NCI-H82 (cell line): ENCODE measurements around the gene RNF112.
A peak's percentile ranks its signal among the peaks of the same experiment; 100 is the strongest.
"Not testable (repeated sequence)": the region's sequence is repeated elsewhere in the genome, so short reads cannot be mapped to it uniquely, and the experiment has no call there.

Source experiments
- DNase-seq: peaks from one replicate; lab custom pipeline; 2025; lab: John Stamatoyannopoulos, UW

Gene RNF112

GRCh38 chr17:19412984-19413383, 2.0 kb downstream of the RNF112 start:
- DNase-seq, result no peak

- no peak for DNase-seq
These were observed 2.7 kb downstream of the RNF112 start for GRCh38 chr17:19413761-19414160.

- DNase-seq, result no peak
These were observed 3.6 kb downstream of the RNF112 start for GRCh38 chr17:19414396-19415280.

GRCh38 chr17:19415311-19415710, 4.3 kb downstream of the RNF112 start:
- DNase-seq, result peak; percentile 31

- DNase-seq, result no peak
These were observed 5.1 kb downstream of the RNF112 start for GRCh38 chr17:19415806-19416775.

- DNase-seq, result no peak
These were observed 6.6 kb downstream of the RNF112 start for GRCh38 chr17:19417611-19418010.

GRCh38 chr17:19418251-19418992, 7.4 kb downstream of the RNF112 start:
- no peak for DNase-seq

GRCh38 chr17:19421219-19421618, 10.2 kb downstream of the RNF112 start:
- DNase-seq, result no peak

- DNase-seq, result peak; percentile 37
These were observed 10.9 kb downstream of the RNF112 start for GRCh38 chr17:19421926-19422325.

- no peak for DNase-seq
These were observed 14.2 kb downstream of the RNF112 start for GRCh38 chr17:19424934-19425868.

GRCh38 chr17:19426631-19427030, 15.6 kb downstream of the RNF112 start:
- DNase-seq, result peak; percentile 60

GRCh38 chr17:19431691-19432090, 20.7 kb downstream of the RNF112 start:
- no peak for DNase-seq

GRCh38 chr17:19433255-19433654, 22.2 kb downstream of the RNF112 start:
- no peak for DNase-seq

GRCh38 chr17:19433727-19434340, 22.8 kb downstream of the RNF112 start:
- no peak for DNase-seq

- no peak for DNase-seq
These were observed 29.4 kb downstream of the RNF112 start for GRCh38 chr17:19440421-19440820.

- not testable (repeated sequence) for DNase-seq
These were observed 30.3 kb downstream of the RNF112 start for GRCh38 chr17:19441288-19441687.

GRCh38 chr17:19442731-19443130, 31.7 kb downstream of the RNF112 start:
- DNase-seq, result no peak

GRCh38 chr17:19443148-19443547, 32.1 kb downstream of the RNF112 start:
- no peak for DNase-seq

GRCh38 chr17:19445105-19445504, 34.1 kb downstream of the RNF112 start:
- DNase-seq, result no peak

- not testable (repeated sequence) for DNase-seq
These were observed 35.5 kb downstream of the RNF112 start for GRCh38 chr17:19446577-19446976.
